HG03135 (cell line): ENCODE data around the gene EPB41L4A.
"Not testable (repeated sequence)": the region's sequence is repeated elsewhere in the genome, so short reads cannot be mapped to it uniquely, and the experiment has no call there.

ENCODE experiments used
- ATAC-seq: cut with Tn5 transposase; IDR thresholded peaks from one replicate; pipeline ENCODE4 v1.9.1; 2021; ENCODE audit warnings: mild to moderate bottlenecking, moderate library complexity; ENCODE audit not compliant: unreplicated experiment

EPB41L4A gene

GRCh38 chr5:112263469-112263868 is 155.6 kb downstream of the EPB41L4A start:
- no peak for ATAC-seq

- ATAC-seq: no peak
Measured at GRCh38 chr5:112258571-112258970, 160.5 kb downstream of the EPB41L4A start.

GRCh38 chr5:112257976-112258375 is 161.1 kb downstream of the EPB41L4A start:
- ATAC-seq: no peak

GRCh38 chr5:112257005-112257404 is 162.1 kb downstream of the EPB41L4A start:
- ATAC-seq: no peak

GRCh38 chr5:112254303-112254702 is 164.8 kb downstream of the EPB41L4A start:
- ATAC-seq: no peak

GRCh38 chr5:112253478-112254250 is 165.4 kb downstream of the EPB41L4A start:
- ATAC-seq: no peak

GRCh38 chr5:112250551-112250950 is 168.5 kb downstream of the EPB41L4A start:
- ATAC-seq: no peak

- ATAC-seq: no peak
Measured at GRCh38 chr5:112248623-112249022, 170.5 kb downstream of the EPB41L4A start.

GRCh38 chr5:112247960-112248359 is 171.1 kb downstream of the EPB41L4A start:
- ATAC-seq: no peak

GRCh38 chr5:112245656-112246055 is 173.4 kb downstream of the EPB41L4A start:
- ATAC-seq: no peak

- no peak for ATAC-seq
Measured at GRCh38 chr5:112239996-112240395, 179.1 kb downstream of the EPB41L4A start.

GRCh38 chr5:112238473-112238872 is 180.6 kb downstream of the EPB41L4A start:
- no peak for ATAC-seq

- ATAC-seq: no peak
Measured at GRCh38 chr5:112237456-112237855, 181.6 kb downstream of the EPB41L4A start.

GRCh38 chr5:112234000-112234399 is 185.1 kb downstream of the EPB41L4A start:
- no peak for ATAC-seq

- ATAC-seq: no peak
Measured at GRCh38 chr5:112232667-112233066, 186.4 kb downstream of the EPB41L4A start.

- no peak for ATAC-seq
Measured at GRCh38 chr5:112230606-112231005, 188.5 kb downstream of the EPB41L4A start.

- no peak for ATAC-seq
Measured at GRCh38 chr5:112228667-112229066, 190.4 kb downstream of the EPB41L4A start.

GRCh38 chr5:112227911-112228631 is 191.0 kb downstream of the EPB41L4A start:
- ATAC-seq: no peak

- ATAC-seq: no peak
Measured at GRCh38 chr5:112226215-112226614, 192.9 kb downstream of the EPB41L4A start.

GRCh38 chr5:112222997-112223396 is 196.1 kb downstream of the EPB41L4A start:
- ATAC-seq: not testable (repeated sequence)

GRCh38 chr5:112221128-112221527 is 197.9 kb downstream of the EPB41L4A start:
- no peak for ATAC-seq

- no peak for ATAC-seq
Measured at GRCh38 chr5:112219000-112219399, 200.1 kb downstream of the EPB41L4A start.
